NCI-H1092 treated with DMSO at 0.1 percent for 48 hours (cell line): ENCODE measurements around the gene MYOCD.
"Not testable (repeated sequence)": the region's sequence is repeated elsewhere in the genome, so short reads cannot be mapped to it uniquely, and the experiment has no call there.

ENCODE experiments used
- DNase-seq: peaks from one replicate; lab custom pipeline; 2025; lab: John Stamatoyannopoulos, UW

The MYOCD gene, protein sequence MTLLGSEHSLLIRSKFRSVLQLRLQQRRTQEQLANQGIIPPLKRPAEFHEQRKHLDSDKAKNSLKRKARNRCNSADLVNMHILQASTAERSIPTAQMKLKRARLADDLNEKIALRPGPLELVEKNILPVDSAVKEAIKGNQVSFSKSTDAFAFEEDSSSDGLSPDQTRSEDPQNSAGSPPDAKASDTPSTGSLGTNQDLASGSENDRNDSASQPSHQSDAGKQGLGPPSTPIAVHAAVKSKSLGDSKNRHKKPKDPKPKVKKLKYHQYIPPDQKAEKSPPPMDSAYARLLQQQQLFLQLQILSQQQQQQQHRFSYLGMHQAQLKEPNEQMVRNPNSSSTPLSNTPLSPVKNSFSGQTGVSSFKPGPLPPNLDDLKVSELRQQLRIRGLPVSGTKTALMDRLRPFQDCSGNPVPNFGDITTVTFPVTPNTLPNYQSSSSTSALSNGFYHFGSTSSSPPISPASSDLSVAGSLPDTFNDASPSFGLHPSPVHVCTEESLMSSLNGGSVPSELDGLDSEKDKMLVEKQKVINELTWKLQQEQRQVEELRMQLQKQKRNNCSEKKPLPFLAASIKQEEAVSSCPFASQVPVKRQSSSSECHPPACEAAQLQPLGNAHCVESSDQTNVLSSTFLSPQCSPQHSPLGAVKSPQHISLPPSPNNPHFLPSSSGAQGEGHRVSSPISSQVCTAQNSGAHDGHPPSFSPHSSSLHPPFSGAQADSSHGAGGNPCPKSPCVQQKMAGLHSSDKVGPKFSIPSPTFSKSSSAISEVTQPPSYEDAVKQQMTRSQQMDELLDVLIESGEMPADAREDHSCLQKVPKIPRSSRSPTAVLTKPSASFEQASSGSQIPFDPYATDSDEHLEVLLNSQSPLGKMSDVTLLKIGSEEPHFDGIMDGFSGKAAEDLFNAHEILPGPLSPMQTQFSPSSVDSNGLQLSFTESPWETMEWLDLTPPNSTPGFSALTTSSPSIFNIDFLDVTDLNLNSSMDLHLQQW

GRCh38 chr17:12665263-12666210, at the start of gene MYOCD:
MYOCD (plus strand) TSS chr17:12665890; CDS start chr17:12666189, 299 bp downstream.
- DNase-seq: no peak

DNA sequence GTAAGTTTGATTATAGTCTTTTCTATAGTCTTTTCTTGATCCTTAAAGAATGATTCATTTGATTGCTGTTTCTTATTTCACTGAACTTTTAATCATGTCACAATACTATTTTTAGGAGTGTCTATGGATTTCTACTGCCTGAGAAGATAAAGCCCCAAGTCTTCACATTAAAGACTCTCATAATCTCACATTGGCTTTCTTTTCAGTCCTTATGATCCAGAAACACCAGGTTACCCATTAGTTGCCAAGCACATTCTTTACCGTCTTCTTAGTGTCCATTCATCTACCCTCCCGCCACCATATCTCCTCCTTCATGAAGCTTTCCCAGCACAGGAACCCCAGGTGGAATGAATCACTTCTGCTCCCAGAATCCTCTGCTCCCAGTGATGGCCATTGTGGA, 49.5 kb upstream of the MYOCD start:
- DNase-seq: no peak

DNA sequence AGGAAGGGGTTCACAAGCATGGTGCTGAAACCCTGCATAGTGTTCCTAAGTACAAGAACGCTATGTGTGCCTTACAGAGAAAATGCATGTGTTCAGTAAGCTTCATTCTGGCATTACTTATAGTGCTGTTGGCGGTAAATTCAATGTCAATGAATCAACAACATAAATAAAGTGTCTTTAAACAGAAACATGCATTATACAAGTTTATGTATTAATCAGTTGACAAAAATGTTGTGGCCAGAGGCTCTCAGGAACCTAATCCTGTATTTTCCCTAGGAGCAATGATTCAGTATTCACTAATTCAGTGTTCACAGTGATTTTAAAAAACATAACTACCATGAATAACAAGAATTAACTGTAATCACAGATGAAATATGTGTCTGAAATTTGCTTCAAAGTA, 47.1 kb upstream of the MYOCD start:
- no peak for DNase-seq

GRCh38 chr17:12619459-12620199, 46.1 kb upstream of the MYOCD start:
- no peak for DNase-seq

GRCh38 chr17:12620200-12620720, 45.4 kb upstream of the MYOCD start:
- no peak for DNase-seq

- no peak for DNase-seq
Observed at GRCh38 chr17:12622726-12623125, 43.0 kb upstream of the MYOCD start.

- no peak for DNase-seq
Observed at GRCh38 chr17:12623220-12623848, 42.4 kb upstream of the MYOCD start.

DNA sequence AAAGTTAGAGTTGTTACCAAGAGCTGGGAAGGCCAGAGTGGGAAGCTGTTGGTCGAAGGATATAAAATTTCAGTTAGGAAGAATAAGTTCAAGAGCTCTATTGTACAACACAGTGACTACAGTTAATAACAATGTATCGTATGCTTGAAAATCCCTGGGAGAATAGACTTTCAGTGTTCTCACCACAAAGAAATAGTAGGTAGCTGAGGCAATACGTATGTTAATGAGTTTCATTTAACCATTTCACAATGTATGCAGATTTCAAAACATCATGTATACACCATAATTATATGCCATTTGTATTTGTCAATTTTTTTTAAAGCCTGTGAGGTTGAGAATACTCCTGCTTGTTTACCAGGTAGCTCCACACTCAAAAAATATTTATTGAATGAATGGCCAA, 41.5 kb upstream of the MYOCD start:
- DNase-seq: no peak

DNA sequence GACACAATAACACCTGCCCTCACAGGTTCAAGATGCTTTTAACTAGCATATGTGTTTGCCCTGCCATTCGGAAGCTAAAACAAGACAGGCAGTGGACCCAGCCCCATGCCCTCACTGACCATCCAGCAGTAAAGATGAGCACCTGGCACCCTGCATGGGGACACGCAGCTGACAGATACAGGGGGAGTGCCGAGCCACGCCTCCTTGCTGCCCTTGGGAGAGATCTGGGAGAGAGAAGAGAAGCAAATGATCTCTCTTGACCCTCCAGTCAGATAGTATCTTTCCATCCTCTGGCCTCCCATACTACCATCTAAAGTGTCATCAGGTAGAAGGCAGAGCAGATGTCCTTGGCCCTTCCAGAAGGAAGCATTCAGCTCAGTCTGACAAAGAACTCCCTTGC, 40.6 kb upstream of the MYOCD start:
- DNase-seq: no peak

DNA sequence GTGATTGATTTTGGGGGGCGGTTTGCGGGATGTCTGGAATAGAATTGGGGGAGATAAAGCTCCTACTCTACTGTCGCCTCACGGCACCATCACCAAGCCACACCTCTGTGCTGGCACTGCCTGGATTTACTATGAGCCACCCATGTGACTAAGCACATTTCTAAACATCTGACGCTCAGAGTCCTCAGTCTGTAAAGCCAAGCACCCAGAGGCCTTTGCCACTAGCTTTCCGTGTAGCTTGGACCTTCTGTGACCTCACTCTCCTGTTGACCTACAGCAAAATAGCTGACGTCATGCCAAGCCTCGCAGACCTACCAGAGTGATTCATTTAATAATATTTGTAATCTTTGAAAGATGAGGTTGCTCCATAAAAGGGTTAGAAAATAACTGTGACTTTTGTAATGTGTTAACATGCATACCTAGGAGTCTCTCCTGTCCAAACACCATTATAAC, 38.5 kb upstream of the MYOCD start:
- no peak for DNase-seq

- no peak for DNase-seq
Observed at GRCh38 chr17:12627781-12628451, 37.8 kb upstream of the MYOCD start.

DNA sequence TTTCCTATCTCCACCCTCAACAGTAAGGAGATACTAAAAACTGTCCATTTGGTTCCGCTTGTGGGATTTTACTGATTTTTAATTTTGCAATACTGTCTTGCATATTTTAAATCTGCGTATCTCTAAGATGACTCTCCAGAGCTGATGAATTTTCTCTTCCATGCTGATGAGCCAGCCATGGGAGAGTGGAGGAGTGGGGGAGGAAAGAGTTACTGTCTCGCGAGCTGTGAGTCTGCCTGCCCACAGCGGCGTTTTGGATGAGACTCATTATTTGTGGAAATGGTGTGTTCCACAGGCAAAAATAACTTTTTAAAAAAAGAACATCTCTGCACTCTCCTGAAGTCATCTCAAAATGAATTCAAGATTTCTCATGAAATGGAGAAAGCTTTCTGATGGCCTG, 34.6 kb upstream of the MYOCD start:
- DNase-seq: no peak

- DNase-seq: no peak
Observed at GRCh38 chr17:12632785-12633184, 32.9 kb upstream of the MYOCD start.

- DNase-seq: no peak
Observed at GRCh38 chr17:12634789-12635414, 30.8 kb upstream of the MYOCD start.

GRCh38 chr17:12635996-12636395, 29.7 kb upstream of the MYOCD start:
- not testable (repeated sequence) for DNase-seq

DNA sequence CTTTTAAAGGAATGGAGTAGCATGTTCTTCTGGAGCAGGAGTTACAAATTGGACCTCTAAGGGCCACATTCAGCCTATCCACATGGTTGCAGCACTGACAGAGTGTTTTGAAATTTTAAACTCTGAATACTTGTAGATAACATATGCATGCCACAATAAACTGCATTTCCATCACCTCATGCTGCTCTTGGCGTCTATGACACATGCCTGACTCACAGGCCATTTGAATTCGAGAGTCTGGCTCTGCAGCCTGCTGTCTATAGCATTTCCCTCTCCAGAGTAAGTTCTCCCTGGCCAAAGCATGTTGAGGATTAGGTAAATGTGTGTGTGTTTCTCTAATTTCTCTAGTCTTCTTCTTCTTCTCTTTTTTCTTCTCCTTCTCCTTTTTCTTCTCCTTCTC, 28.7 kb upstream of the MYOCD start:
- DNase-seq: no peak

DNA sequence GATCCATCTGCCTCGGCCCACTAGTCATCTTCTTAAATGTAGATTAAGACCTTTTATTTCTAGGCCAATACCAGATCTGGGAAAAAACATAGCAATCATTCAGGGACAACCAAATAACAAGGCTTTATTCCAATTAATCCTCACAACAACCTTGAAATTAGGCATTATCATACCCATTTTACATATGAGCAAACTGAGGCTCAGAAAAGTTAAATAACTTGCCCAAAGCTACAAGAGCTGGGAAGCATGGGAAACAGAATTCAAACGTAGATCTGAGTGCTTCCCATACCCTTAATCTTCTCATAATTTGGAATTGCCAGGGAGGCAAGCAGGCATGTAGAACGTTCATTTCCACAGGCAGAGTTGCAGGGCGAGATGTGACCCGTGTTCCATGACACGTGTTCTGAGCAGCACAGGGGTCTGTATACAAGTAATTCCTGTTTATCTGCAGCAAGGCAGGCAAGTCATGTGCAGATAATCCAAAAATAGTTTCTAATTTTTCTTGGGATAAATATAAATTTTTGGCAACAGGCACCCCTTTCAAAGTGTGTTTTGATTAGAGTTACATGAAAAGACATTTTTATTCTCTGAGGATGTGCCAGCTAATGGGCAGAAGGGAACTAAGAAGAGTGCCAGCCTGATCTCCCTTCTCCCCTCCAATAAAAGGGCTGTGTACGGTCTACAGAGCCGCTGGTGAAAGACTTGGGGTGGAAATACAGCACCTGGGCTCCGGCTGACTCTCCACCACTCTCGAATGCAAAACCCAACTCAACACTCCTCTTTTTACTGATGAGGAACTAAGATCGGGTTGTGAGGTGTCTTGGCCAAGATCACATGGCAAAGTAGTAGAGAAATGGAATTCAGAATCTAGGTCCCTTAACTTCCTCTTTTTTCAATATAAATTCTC, 27.7 kb upstream of the MYOCD start:
- no peak for DNase-seq

GRCh38 chr17:12640364-12640763, 25.3 kb upstream of the MYOCD start:
- no peak for DNase-seq
